Measurements from ENCODE around the gene RASGRP3.

DNA sequence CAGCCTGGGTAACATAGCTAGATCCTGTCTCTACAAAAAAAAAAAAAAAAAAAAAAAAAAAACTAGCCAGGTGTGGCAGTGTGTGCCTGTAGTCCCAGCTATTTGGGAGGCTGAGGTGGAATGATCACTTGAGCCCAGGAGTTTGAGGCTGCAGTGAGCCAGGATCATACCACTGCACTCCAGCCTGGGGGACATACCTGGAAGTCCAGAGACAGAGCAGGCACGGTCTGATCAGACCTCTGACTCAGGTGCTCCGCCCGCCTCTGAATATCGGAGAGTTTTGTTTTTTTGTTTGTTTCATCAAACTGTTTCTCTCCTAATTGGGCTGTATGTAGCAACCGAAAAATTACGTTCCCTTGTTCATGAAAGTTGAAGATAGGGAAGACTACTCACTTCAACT is 49.2 kb downstream of the RASGRP3 start:
- no peak for TF ChIP-seq RAD21 (IDR thresholded peaks at IDR 0.05; ENCODE audit: low read depth)
- no peak for TF ChIP-seq CTCF (IDR thresholded peaks at IDR 0.05 in 2 of 3, conservative IDR thresholded peaks at IDR 0.05 in 1 of 3; ENCODE audit: borderline replicate concordance in 1 of 3, insufficient read depth in 1 of 3, low read depth in 2 of 3, low read length in 2 of 3)
- TF ChIP-seq JUND (IDR thresholded peaks at IDR 0.05), result no peak
- TF ChIP-seq POLR2AphosphoS5 (IDR thresholded peaks at IDR 0.05; ENCODE audit: low read depth, low read length), result no peak
- no peak for TF ChIP-seq POLR2A (IDR thresholded peaks at IDR 0.05; ENCODE audit: borderline replicate concordance, extremely low read depth, insufficient read depth, insufficient read length)
- TF ChIP-seq, protein P1, sequence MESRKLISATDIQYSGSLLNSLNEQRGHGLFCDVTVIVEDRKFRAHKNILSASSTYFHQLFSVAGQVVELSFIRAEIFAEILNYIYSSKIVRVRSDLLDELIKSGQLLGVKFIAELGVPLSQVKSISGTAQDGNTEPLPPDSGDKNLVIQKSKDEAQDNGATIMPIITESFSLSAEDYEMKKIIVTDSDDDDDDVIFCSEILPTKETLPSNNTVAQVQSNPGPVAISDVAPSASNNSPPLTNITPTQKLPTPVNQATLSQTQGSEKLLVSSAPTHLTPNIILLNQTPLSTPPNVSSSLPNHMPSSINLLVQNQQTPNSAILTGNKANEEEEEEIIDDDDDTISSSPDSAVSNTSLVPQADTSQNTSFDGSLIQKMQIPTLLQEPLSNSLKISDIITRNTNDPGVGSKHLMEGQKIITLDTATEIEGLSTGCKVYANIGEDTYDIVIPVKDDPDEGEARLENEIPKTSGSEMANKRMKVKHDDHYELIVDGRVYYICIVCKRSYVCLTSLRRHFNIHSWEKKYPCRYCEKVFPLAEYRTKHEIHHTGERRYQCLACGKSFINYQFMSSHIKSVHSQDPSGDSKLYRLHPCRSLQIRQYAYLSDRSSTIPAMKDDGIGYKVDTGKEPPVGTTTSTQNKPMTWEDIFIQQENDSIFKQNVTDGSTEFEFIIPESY (IDR thresholded peaks at IDR 0.05; ENCODE audit: extremely low read depth, insufficient replicate concordance, low read length), result no peak
- no peak for TF ChIP-seq TCF7L2 (IDR thresholded peaks at IDR 0.05; ENCODE audit: borderline replicate concordance, extremely low read depth, insufficient read depth, insufficient read length)
- no peak for TF ChIP-seq EGR1 (IDR thresholded peaks at IDR 0.05; ENCODE audit: low read depth)
- no peak for TF ChIP-seq ZNF274 (IDR thresholded peaks at IDR 0.05; ENCODE audit: low read depth, low read length)
- TF ChIP-seq SP1 (IDR thresholded peaks at IDR 0.05; ENCODE audit: low read depth), result no peak

Data from HCT116 (cell line).